SHP77 treated with DMSO at 0.1 percent for 48 hours (cell line): ENCODE measurements around the gene MYBL2.
"Not testable (repeated sequence)": the region's sequence is repeated elsewhere in the genome, so short reads cannot be mapped to it uniquely, and the experiment has no call there.

Experiments used
- DNase-seq: peaks from one replicate; lab custom pipeline; 2025; lab: John Stamatoyannopoulos, UW

MYBL2 gene

DNA sequence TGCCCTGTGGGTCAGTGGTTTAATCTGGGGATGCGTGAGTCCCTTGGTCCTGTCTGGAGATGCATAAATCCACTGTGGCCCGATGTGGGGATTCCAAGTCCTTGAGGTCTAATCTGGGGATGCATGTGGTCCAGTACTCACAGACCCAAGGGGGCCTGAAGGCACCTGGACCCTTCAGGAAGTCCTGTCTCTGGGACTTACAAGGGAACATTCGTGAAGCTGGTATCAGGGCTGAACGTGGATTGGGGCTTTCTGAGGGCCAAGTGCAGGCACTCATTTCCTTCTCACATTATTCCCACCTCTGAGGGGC is 85.1 kb downstream of the MYBL2 start:
- no peak for DNase-seq

DNA sequence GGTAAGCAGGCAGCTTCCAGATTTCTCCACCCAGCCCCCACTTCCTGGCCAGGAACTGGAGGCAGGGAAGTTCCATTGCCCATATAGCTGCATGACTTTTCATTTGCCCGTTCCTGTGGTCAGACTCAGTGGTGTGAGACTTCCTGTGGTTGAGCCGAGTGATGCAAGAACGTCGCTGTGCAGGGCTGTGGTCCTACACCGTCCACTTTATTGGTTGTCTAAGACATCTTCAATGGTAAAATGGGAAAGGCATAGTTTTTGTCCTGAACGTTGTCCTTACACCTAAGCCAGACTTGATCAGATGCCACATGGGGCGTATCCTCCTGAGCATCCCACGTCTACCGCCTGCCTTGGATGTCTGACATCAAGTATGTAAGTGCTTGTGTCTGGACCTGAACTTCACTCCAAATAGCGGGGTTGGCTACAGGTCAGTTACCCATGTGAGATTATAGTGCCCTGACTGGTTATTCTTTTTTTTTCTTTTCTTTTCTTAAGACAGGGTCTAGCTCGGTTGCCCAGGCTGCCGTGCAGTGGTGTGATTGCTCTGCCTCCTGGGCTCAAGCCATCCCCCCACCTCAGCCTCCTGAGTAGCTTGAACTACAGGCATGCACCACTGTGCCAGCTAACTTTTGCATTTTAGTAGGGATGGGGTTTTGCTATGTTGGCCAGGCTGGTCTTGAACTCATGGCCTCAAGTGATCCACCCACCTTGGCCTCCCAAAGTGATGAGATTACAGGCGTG is 85.8 kb downstream of the MYBL2 start:
- no peak for DNase-seq

GRCh38 chr20:43755390-43755789 is 88.5 kb downstream of the MYBL2 start:
- no peak for DNase-seq

DNA sequence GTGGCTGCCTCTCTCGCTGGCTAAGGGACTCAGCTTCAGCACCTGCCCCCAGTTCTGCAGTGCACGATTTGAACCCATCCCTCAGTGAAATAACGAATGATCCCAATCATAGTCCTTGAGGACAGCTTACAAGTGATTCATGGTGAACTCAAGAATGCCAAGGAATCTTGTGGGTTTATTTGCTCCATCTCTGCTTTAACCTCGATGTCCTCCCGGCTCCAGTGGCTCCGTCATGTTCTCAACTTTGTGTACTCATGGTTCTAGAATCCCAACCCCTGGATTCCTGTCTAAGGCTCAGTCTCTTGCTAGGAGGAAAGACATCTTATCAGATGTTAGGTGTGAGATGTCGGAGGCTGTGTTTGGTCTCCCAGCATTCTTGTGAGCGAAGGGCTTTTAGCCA is 88.9 kb downstream of the MYBL2 start:
- DNase-seq: no peak

DNA sequence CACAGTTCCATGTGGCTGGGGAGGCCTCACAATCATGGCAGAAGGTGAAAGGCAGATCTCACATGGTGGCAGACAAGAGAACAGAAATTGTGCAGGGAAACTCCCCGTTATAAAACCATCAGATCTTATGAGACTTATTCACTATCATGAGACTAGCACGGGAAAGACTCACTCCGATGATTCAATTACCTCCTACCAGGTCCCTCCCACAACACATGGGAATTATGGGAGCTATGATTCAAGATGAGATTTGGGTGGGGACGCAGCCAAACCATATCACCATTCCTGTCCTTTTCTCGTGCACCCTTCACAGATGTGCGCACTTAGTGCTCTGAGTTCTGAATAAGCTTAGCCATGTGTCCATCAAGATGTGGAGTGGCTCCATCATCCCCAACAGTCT is 91.0 kb downstream of the MYBL2 start:
- not testable (repeated sequence) for DNase-seq

DNA sequence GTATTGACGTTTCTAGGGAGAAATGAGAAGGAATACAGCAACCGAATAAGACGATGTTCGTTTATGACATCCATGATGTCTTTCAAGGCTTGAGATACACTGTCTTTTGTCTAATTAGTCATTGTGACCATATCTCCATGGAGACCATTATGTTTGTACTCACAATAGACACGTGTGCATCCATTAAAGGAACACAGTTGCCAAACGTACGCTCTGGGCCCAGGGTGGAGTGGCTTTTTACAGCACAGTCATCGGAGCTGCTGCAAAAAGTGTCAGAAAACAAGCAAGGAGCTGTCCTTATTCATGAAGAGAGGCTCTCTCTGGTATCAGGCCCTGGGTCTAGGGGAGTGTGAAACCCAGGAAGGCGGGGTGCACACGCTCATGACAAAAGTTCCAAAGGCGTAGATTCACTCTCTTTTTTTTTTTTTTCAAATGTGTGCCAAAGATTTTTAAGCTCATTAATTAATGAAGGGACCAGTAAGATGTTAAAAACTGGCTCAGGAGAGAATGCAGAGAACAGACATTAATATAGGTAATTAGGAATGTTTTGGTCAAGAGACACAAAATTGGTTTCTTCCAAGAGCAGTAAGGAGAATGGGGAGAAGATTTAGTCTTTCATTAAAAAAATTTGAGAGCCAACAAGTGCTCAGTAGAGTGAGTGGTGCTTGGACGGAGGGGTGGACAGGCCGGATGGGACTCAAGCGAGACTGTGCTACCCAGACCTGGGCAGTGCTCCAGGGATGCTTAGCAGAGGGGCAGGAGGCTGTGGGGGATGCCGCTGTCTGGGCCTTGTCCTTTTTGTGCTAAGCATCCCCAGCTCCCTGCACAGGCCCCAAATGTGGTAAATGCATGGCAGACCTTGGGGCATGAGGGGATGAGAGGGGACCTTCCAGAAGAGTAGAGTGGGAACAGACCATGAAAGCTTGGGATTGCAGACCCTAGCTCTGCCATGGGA is 94.7 kb downstream of the MYBL2 start:
- DNase-seq: no peak

- DNase-seq: no peak
These were observed 96.0 kb downstream of the MYBL2 start for GRCh38 chr20:43762911-43763310.

- DNase-seq: no peak
These were observed 99.0 kb downstream of the MYBL2 start for GRCh38 chr20:43765916-43766315.
